GM19240 (cell line): ENCODE data around the gene CDKAL1.
"Not testable (repeated sequence)": the region's sequence is repeated elsewhere in the genome, so short reads cannot be mapped to it uniquely, and the experiment has no call there.

Experiments
- DNase-seq: peaks from one replicate; pipeline ENCODE4 v3.0.0; 2011; ENCODE audit warnings: low spot score; ENCODE audit not compliant: insufficient read length

CDKAL1 gene

DNA sequence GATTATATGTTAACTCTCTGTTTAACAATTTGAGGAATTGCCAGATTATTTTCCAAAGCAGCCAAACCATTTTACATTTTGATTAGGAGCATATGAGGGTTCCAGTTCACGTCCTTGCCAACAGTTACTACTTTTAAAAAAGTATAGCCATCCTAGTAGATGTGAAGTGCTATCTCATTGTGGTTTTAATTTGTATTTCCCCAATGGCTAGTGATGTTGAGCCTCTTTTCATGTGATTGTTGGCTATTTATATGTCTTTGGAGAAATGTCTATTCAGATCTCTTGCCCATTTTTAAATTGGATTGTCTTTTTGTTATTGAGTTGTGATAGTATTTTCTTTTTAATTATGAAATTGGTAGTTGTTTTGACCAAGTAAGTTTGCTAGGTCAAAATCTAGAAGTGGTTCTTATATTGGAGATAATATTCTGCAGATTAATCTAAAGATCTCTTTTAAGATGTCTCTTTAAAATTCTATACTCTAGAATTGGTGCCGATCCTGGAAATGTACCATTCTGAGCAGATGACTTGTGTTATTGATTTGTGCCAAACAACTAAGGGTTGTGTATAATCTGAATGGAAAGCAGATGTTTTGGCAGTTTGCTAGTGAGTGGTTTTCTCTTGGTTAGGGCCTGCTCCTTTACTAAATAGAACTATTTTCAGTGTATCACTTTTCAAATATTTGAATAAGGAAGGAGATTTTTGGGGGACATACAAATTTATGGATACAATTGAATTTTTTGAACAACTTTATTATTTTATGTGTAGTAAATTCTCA, 99.5 kb downstream of the CDKAL1 start:
- DNase-seq = no peak

DNA sequence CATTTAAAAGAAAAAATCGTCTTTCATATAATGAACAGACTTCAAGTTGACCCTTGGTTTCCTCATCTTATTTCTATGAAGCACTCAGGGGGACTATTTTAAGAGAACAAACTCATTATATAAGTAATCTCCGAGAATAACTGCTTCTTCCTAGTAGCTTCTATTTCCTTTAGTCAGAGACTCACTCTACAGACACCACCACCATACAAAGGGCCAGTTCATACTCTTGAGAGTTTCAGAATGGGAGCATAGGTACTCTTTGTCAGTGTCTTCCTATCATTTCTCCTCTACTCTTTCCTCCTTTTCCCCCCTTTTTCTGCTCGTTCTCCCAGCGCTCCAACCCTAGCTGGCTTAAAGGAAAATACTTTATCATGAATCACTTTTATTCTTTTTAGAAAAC, 104.9 kb downstream of the CDKAL1 start:
- DNase-seq = no peak

DNA sequence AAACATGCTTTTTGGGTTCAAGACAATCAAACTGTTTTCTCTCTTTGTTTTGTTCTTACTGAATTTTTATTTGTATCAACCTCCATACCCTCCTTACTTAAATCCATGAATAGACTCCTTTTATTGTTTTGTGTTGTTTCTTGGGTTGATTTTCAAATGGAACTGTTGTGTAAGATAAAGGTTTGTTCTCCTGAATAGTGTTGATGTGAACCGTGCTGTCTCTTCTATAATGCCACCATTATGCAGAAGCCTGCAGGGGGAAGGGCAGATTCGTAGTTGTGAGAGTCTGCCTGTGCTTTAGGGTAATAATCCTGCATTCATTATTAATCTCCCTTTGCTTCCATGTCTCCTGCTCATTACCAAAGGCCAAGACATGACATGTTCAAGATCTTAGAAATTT, 105.9 kb downstream of the CDKAL1 start:
- DNase-seq = no peak

GRCh38 chr6:20642441-20642840, 108.2 kb downstream of the CDKAL1 start:
- DNase-seq = no peak

DNA sequence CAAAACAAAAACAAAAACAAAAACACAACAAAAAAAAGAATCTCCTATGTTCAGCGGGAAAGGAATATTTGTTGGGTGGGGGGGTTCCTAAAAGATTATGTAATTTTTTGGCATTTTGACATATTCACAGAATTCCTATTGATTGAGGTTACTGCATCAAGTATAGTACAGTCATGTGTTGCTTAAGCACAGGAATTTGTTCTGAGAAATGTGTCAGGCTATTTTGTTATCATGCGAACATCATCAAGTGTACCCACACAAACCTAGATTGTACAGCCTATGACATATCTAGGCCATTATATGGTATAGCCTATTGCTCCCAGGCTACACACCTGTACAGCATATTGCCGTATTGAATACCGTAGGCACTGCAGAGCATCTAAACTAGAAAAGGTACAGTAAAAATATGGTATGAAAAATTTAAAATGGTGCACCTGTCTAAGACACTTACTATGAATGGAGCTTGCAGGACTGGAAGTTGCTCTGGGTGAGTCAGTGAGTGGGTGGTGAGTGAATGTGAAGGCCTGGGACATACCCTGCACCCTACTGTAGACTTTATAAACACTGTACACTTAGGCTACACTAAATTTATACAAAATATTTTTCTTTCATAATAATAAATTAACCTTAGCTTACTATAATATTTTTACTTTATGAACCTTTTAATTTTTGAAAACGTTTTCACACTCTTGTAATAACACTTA, 110.6 kb downstream of the CDKAL1 start:
- no peak for DNase-seq

GRCh38 chr6:20645572-20645971, 111.3 kb downstream of the CDKAL1 start:
- not testable (repeated sequence) for DNase-seq

GRCh38 chr6:20647585-20647984, 113.3 kb downstream of the CDKAL1 start:
- DNase-seq = no peak

DNA sequence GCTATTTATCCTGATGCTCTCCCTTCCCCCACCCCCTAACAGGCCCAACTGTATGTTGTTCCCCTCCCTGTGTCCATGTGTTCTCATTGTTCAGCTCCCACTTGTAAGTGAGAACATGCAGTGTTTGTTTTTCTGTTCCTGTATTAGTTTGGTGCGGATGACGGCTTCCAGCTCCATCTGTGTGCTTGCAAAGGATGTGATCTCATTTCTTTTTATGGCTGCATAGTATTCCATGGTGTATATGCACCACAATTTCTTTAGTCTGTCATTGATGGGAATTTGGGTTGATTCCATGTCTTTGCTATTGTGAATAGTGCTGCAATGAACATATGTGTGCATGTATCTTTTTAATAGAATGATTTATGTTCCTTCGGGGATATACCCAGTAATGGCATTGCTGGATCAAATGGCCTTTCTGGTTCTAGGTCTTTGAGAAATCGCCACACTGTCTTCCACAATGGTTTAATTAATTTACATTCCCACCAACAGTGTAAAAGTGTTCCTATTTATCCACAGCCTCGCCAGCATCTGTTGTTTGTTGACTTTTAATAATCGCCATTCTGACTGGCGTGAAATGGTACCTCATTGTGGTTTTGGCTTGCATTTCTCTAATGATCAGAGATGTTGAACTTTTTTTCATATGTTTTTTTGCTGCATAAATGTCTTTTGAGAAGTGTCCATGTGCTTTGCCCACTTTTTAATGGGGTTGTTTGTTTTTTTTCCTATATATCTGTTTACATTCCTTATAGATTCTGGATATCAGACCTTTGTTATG, 115.6 kb downstream of the CDKAL1 start:
- not testable (repeated sequence) for DNase-seq

DNA sequence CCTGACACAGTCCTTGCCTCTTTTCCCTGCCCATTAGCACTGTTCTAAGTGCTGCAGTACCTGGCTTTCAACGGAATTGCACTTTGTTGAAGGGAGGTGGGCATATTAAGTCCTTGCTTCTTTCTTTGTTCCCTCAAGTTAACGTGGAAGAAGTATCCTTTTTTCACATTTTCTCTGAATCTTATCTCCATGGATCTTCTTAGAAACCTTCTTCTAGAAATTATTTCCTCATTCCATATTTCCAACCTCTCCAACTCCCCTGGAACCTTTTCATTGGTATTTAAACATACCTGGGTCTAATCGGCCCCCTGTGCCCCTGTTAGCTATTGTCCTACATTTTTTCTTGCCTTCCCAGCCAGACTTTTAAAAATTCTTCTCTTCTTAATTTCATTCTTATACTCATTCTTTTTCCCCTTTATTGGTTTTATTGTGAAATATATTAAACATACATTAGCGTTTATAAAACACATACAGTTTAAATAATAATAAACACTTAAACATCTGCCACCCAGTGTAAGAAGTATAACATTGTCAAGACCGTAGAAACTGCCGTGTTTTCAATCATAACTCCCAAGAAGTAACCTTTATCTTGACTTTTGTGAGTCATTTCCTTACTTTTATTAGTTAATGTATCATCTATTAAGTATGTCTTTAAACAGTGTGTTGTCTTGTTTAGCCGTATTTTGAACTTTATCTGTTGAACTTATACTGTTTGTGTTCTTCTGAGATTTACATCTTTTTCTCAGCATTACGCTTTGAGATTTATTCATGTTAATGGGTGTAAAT, 118.2 kb downstream of the CDKAL1 start:
- DNase-seq = no peak

DNA sequence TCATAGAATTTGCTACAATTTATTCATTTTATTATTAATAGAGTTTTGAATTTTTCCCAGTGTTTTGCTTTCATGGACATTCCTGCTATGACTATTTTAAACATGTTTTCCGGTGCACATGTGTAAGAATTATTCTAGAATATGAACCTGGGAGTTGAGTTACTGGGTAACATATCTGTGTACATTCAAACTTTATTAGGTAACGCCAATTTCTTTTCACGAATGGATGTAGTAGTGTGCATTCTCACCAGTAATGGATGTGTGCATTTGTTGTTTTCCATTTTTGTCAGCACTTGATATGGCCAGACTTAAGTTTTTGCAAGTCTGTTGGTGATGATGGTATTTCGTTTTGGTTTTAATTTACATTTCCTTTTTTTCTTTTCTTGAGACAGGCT, 118.8 kb downstream of the CDKAL1 start:
- no peak for DNase-seq

GRCh38 chr6:20655317-20655716, 121.1 kb downstream of the CDKAL1 start:
- no peak for DNase-seq

GRCh38 chr6:20657274-20657800, 123.1 kb downstream of the CDKAL1 start:
- no peak for DNase-seq

- DNase-seq = no peak
Observed at GRCh38 chr6:20658053-20658452, 123.8 kb downstream of the CDKAL1 start.

GRCh38 chr6:20658516-20658915, 124.3 kb downstream of the CDKAL1 start:
- no peak for DNase-seq

GRCh38 chr6:20660534-20660933, 126.3 kb downstream of the CDKAL1 start:
- no peak for DNase-seq

- no peak for DNase-seq
Observed at GRCh38 chr6:20661721-20662120, 127.5 kb downstream of the CDKAL1 start.

DNA sequence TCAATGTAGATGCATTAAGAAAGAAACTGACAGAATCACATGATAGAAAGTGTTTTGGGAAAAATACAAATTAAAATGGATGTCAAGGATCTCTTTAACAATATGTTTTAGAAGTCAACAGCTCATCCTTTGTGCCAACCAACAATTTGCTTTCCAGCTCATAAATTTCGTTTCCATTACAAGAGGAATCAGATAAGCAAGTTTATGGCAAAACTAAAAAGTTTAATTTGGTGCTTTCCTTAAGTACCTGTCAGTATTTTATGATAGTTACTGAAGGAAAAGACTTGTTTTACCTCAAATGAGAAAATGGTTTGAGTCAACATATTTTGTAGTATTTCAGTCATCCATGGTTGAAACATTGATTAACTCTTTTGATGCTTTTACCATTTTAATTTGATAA, 130.0 kb downstream of the CDKAL1 start:
- DNase-seq = no peak

- no peak for DNase-seq
Observed at GRCh38 chr6:20665290-20665689, 131.0 kb downstream of the CDKAL1 start.

DNA sequence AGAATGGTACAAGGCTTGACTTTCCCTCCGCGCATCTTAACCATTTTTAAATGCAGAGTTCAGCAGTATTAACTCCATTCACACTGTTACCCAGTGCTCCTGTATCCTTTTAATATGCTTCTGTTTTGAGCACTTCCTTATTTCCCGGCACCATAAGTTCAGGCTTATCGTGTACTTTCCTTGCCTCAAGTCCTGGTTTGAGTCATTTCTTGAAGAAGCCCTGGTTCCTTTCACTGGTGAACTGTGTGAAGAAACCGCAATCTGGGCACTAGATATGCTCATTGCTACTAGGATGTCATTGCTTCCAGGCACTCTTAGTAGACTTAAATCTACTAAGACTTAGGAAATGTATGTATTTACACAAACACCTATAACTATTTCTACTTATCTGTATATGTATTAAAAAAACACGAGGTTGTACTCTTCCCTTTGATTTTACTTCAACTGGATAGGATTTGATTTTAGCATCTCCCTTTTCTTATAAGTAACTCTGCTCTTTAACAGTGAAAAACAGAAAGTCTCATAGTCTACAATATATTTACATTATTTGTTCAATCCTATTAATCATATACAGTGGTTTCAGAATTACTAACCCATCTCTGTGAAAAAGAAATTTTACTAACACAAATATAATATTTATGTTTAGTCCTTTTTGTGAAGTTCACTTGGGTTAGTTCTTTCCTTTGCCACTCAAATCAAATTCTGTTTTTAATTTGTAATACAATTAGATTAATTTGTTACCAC, 135.5 kb downstream of the CDKAL1 start:
- no peak for DNase-seq

- DNase-seq = no peak
Observed at GRCh38 chr6:20670750-20671149, 136.5 kb downstream of the CDKAL1 start.
